ENCODE results near the gene DHX16. TPM values are rescaled to one million over a fixed set of nuclear protein-coding genes. Genes with fewer than 3 reads are reported as not detected.
A peak's percentile ranks its signal among the peaks of the same experiment; 100 is the strongest.

DHX16 gene
- total RNA-seq, 2 donors from 2014 or later, result 13.7 to 23.6 TPM

DNA sequence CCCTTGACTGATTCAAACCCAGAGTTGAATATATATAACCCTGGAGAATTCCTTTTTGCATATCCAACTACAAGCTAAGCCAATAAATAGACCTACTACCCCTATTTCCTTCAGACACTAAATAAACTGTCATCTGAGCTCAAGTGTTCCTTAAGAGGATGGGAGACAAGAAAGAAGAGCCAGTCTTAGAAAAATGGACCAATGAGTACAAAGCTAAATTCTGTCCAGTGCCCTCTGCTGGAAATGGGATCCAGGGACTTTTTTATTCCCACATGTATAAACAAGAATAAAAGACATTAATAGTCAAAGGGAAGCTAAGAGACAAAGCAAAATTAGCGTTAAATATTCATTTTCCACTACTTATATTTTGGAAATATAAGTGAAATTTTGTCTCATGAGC is 60.6 kb downstream of the DHX16 start:
- Histone ChIP-seq H3K9me3 (no peaks in the 10 kb centered on the region), H3K4me3 (no peak overlapping the region), H3K36me3 (peaks cover 38% of the 10 kb centered on the region), H3K4me1 (peaks cover 0 to 54% of the 10 kb centered on the region in 2 donors), H3K27me3 (no peaks in the 10 kb centered on the region), H3K27ac (peak overlapping the region; percentile 25 to 97)
- TF ChIP-seq, protein P1, sequence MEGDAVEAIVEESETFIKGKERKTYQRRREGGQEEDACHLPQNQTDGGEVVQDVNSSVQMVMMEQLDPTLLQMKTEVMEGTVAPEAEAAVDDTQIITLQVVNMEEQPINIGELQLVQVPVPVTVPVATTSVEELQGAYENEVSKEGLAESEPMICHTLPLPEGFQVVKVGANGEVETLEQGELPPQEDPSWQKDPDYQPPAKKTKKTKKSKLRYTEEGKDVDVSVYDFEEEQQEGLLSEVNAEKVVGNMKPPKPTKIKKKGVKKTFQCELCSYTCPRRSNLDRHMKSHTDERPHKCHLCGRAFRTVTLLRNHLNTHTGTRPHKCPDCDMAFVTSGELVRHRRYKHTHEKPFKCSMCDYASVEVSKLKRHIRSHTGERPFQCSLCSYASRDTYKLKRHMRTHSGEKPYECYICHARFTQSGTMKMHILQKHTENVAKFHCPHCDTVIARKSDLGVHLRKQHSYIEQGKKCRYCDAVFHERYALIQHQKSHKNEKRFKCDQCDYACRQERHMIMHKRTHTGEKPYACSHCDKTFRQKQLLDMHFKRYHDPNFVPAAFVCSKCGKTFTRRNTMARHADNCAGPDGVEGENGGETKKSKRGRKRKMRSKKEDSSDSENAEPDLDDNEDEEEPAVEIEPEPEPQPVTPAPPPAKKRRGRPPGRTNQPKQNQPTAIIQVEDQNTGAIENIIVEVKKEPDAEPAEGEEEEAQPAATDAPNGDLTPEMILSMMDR (IDR thresholded peaks at IDR 0.05), result peak in 1 of 2 donors; percentile 41
- DNase-seq (ENCODE audit: low spot score), result no peak

DNA sequence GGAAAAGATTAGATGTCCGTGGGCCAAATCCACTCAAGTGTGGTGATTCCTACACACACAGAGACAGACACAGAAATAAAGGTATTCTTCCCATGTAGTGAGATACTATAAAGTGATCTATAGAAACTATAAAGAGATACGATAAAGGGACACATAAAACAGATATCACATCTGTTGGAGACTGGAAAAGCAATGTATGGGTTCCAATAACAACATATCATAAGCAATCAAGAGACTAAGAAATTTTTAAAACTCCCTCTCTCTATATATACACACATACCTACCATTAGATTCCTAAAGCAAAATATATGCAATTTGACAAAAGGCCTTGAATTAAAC is 61.0 kb downstream of the DHX16 start:
- no peak overlapping the region for H3K4me3 ChIP-seq
- DNase-seq (ENCODE audit: low spot score), result no peak
- peaks cover 40% of the 10 kb centered on the region for H3K36me3 ChIP-seq
- H3K27ac ChIP-seq, result no peak overlapping the region
- TF ChIP-seq, protein P1 (IDR thresholded peaks at IDR 0.05), result no peak
- H3K27me3 ChIP-seq, result no peaks in the 10 kb centered on the region
- peaks cover 0 to 54% of the 10 kb centered on the region in 2 donors for H3K4me1 ChIP-seq
- H3K9me3 ChIP-seq, result no peaks in the 10 kb centered on the region

DNA sequence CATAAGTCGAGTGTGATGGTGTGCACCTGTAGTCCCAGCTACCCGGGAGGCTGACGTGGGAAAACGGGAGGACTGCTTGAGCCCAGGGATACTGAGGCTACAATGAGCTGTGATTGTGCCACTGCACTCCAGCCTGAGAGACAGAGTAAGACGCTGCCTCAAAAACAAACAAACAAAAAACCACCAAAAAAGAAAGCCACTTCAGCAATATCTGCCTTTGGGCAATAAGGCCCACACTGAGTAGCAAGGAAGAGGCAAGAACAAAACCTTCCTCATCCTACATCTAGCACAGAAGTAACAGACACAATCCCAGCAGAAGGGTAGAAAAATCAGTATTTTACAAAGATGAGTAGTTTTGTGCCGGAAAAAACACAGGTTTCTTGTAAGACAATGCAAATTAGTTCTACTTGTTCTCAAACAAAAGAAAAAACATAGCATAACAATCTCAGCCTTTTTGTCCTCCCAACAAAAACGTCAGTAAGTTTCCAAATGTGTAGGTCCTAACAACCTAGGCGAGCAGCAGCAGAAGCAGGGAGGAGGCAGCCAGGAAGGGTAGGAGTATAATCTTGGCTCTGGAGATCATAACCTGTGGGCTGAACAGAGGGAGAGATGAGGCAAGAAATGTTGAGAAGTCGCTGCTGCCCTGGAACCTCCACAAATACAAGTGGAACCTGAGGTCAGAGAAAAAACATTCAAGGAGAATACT is 61.5 kb downstream of the DHX16 start:
- no peak overlapping the region for H3K27ac ChIP-seq
- H3K4me3 ChIP-seq, result no peak overlapping the region
- TF ChIP-seq, protein P1 (IDR thresholded peaks at IDR 0.05), result no peak
- peaks cover 40% of the 10 kb centered on the region for H3K36me3 ChIP-seq
- no peaks in the 10 kb centered on the region for H3K9me3 ChIP-seq
- no peak for DNase-seq (ENCODE audit: low spot score)
- peaks cover 0 to 54% of the 10 kb centered on the region in 2 donors for H3K4me1 ChIP-seq
- no peaks in the 10 kb centered on the region for H3K27me3 ChIP-seq

DNA sequence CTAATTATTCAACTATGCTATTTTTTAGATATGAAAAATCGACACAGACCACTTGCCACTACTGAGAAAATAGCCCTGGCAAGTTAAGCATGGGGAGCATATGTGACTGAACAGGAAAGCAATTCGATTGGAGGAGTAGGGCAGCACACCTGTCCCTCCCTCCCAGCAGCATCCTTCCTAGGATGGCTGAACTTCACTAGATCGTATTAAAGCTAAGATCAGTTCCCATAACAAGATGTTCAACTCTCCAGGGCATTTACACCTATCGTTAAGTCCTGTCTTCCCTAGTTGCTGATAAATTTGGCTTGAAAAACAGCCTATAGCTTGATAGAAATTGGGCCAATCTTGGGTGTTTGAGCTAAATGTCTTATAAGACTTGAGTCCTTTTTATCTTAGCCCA is 62.7 kb downstream of the DHX16 start:
- H3K27ac ChIP-seq, result no peak overlapping the region
- H3K27me3 ChIP-seq, result no peaks in the 10 kb centered on the region
- TF ChIP-seq, protein P1 (IDR thresholded peaks at IDR 0.05), result no peak
- no peak overlapping the region for H3K4me3 ChIP-seq
- peaks cover 44% of the 10 kb centered on the region for H3K36me3 ChIP-seq
- H3K4me1 ChIP-seq, result peaks cover 0 to 54% of the 10 kb centered on the region in 2 donors
- DNase-seq (ENCODE audit: low spot score), result no peak
- H3K9me3 ChIP-seq, result no peaks in the 10 kb centered on the region

DNA sequence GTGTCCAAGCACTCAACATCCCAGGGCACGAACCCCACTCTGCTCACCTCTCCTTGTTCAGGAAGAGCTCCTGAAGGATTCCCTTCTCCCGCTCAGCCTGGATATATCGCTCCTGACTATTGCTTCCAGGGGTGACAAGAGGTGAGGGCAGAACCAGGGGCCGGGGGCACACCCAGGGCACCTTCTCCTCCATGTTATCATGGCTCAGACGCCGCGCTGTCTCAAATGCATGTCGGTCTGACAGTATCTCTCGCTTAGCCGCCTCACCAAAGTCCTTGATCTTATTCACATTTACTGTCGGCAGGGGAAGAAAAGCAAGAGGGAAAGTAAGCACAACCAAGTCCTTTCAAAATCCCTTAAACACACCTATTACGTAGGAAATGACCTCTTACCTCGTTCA is 68.8 kb downstream of the DHX16 start:
- Histone ChIP-seq H3K27ac (no peak overlapping the region), H3K4me1 (no peaks in the 10 kb centered on the region), H3K27me3 (no peaks in the 10 kb centered on the region), H3K36me3 (peaks cover 89% of the 10 kb centered on the region), H3K9me3 (no peaks in the 10 kb centered on the region), H3K4me3 (no peak overlapping the region)
- TF ChIP-seq, protein P1 (IDR thresholded peaks at IDR 0.05), result no peak
- DNase-seq (ENCODE audit: low spot score), result no peak

Other genes with a start within 250 kb of the DHX16 start
- gene HLA-E, start 183.5 kb downstream of the DHX16 start, total RNA-seq, result 100 to 1,000 TPM; 216 to 400 TPM
- 10 to 100 TPM in 1 of 2 donors, 1 to 10 TPM in 1; 7.9 to 16.4 TPM for gene GNL1, start 116.5 kb downstream of the DHX16 start, total RNA-seq
- gene PRR3, start 115.7 kb downstream of the DHX16 start, total RNA-seq, result 1 to 10 TPM; 2.3 to 3.7 TPM
- gene ABCF1, start 101.6 kb downstream of the DHX16 start, total RNA-seq, result 10 to 100 TPM; 33.9 to 41.3 TPM
- gene PPP1R10, start 55.8 kb downstream of the DHX16 start, total RNA-seq, result 10 to 100 TPM; 18.4 to 20.6 TPM
- 10 to 100 TPM; 65.6 to 87.7 TPM for gene MRPS18B, start 55.2 kb downstream of the DHX16 start, total RNA-seq
- gene ATAT1, start 46.1 kb downstream of the DHX16 start, total RNA-seq, result 1 to 10 TPM; 1.6 to 1.8 TPM
- gene C6orf136, start 25.9 kb downstream of the DHX16 start, total RNA-seq, result 10 to 100 TPM; 28.3 to 29.4 TPM
- gene PPP1R18, start 13.6 kb upstream of the DHX16 start, total RNA-seq, result 10 to 100 TPM; 17.5 to 33.2 TPM
- gene NRM, start 18.0 kb upstream of the DHX16 start, total RNA-seq, result 1 to 10 TPM; 2.2 to 4.2 TPM
- gene MDC1, start 44.3 kb upstream of the DHX16 start, total RNA-seq, result 10 to 100 TPM in 1 of 2 donors, 1 to 10 TPM in 1; 6.7 to 12.3 TPM
- 100 to 1,000 TPM; 121 to 236 TPM for gene TUBB, start 47.3 kb upstream of the DHX16 start, total RNA-seq
- 100 to 1,000 TPM; 157 to 167 TPM for gene FLOT1, start 69.7 kb upstream of the DHX16 start, total RNA-seq
- gene IER3, start 71.5 kb upstream of the DHX16 start, total RNA-seq, result 100 to 1,000 TPM in 1 of 2 donors, 10 to 100 TPM in 1; 43.6 to 144 TPM
- gene DDR1, start 211.5 kb upstream of the DHX16 start, total RNA-seq, result 100 to 1,000 TPM in 1 of 2 donors, 10 to 100 TPM in 1; 61.7 to 106 TPM
- gene GTF2H4, start 235.2 kb upstream of the DHX16 start, total RNA-seq, result 1 to 10 TPM; 3.6 to 4.0 TPM
- 10 to 100 TPM; 12.1 to 13.6 TPM for gene VARS2, start 241.2 kb upstream of the DHX16 start, total RNA-seq